GM10248 (cell line): ENCODE measurements around the gene CGA.
"Not testable (repeated sequence)": the region's sequence is repeated elsewhere in the genome, so short reads cannot be mapped to it uniquely, and the experiment has no call there.

Source experiments
- CTCF ChIA-PET: fragments of 300-600 bp; sonication (Branson Sonifier 250); formaldehyde crosslinking; extraction: SDS; loops from one replicate; lab custom pipeline; 2021; ENCODE audit warnings: antibody characterized with exemption; lab: Yijun Ruan, JAX
- POLR2A ChIA-PET: fragments of 350-650 bp; sonication (Branson Sonifier 250); formaldehyde crosslinking; extraction: SDS; loops from one replicate; lab custom pipeline; 2020; ENCODE audit warnings: antibody characterized with exemption; lab: Yijun Ruan, JAX
- DNase-seq: peaks from one replicate; pipeline ENCODE4 v3.0.0; 2012; ENCODE audit errors: extremely low spot score
- TF ChIP-seq, protein P1 (sequence below): IDR thresholded peaks from 2 replicates; pipeline ENCODE4 v1.5.1; 2012; ENCODE audit warnings: mild to moderate bottlenecking, low read depth; ENCODE audit errors: extremely low read depth, missing control alignments, control extremely low read depth

The CGA gene

DNA sequence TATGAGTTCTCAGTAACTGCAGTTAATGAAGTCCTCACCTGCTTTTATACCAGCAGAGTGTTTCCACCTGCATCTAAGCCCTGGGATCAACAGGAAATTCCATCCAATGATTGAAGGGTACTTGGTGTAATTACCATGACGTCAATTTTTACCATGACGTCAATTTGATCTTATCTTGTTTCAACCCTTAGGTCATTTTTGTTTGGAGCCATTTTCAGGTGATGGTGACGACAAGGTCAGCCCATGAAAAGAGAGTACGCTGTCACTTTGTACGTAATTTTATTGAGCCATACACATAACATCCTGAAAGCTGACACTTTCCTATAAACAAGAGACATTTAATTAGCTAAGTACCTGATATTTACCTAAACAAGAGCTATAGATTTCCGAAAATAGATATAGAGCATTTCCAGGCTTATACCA, at the start of gene CGA:
Gene CGA (minus strand): TSS at position 20 of the 423 bp plus-strand sequence. CDS start 6,906 bp downstream, outside the sequence.
- ChIA-PET CTCF (interaction anchor here (1.0 to 3.1 kb wide), 6 partner anchors 10 to 32 kb away, joined by 3 to 31 read pairs (median 5); no protein-coding TSS in a partner anchor), POLR2A (no interaction called here)
- TF ChIP-seq, protein P1, sequence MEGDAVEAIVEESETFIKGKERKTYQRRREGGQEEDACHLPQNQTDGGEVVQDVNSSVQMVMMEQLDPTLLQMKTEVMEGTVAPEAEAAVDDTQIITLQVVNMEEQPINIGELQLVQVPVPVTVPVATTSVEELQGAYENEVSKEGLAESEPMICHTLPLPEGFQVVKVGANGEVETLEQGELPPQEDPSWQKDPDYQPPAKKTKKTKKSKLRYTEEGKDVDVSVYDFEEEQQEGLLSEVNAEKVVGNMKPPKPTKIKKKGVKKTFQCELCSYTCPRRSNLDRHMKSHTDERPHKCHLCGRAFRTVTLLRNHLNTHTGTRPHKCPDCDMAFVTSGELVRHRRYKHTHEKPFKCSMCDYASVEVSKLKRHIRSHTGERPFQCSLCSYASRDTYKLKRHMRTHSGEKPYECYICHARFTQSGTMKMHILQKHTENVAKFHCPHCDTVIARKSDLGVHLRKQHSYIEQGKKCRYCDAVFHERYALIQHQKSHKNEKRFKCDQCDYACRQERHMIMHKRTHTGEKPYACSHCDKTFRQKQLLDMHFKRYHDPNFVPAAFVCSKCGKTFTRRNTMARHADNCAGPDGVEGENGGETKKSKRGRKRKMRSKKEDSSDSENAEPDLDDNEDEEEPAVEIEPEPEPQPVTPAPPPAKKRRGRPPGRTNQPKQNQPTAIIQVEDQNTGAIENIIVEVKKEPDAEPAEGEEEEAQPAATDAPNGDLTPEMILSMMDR = no peak
- DNase-seq = no peak

DNA sequence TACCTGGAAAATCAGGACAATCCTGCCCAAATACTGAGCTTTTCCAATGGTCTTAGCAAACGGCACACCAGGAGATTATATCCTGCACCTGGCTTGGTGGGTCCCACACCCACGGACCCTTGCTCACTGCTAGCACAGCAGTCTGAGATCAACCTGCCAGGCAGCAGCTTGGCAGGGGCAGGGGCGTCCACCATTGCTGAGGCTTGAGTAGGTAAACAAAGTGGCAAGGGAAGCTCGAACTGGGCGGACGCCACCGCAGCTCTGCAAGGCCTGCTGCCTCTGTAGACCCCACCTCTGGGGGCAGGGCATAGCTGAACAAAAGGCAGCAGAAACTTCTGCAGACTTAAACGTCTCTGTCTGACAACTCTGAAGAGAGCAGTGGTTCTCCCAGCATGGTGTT, 45.0 kb upstream of the CGA start:
- DNase-seq, POLR2A ChIA-PET: not testable (repeated sequence)
- CTCF ChIA-PET = interaction anchor here (0.9 to 4.1 kb wide), 22 partner anchors 8 to 432 kb away, joined by 3 to 24 read pairs (median 3); partner anchors contain the start of gene C6orf163

GRCh38 chr6:87139236-87139635, 44.3 kb upstream of the CGA start:
- ChIA-PET POLR2A (no interaction called here), CTCF (interaction anchor here (0.9 to 4.1 kb wide), 24 partner anchors 9 to 997 kb away, joined by 3 to 24 read pairs (median 4); partner anchors contain the start of gene C6orf163)
- TF ChIP-seq, protein P1 = peak; percentile 71
- peak; percentile 66 for DNase-seq

DNA sequence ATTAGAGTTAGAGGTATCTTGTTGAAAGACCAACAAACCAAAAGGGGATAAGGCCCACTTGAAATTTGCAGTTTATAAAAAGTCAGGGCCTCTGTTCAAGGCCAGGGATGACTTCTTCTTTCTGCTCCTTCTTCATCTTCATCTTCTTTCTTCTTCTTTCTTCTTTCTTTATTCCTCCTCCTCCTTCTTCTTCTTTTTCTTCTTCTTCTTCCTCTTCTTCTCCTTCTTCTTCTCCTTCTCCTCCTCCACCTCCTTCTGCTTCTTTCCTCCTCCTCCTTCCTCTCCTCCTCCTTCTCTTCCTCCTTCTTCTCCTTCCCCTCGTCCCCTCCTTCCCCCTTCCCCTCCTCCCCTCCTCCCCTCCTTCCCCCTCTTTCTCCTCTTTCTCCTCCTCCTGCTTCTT, 42.1 kb upstream of the CGA start:
- TF ChIP-seq, protein P1 = no peak
- ChIA-PET POLR2A (no interaction called here), CTCF (interaction anchor here (1.1 to 4.1 kb wide), 6 partner anchors 9 to 257 kb away, joined by 3 to 24 read pairs (median 4); no protein-coding TSS in a partner anchor)
- no peak for DNase-seq

GRCh38 chr6:87127737-87128136, 32.8 kb upstream of the CGA start:
- POLR2A ChIA-PET = no interaction called here
- TF ChIP-seq, protein P1 = no peak
- DNase-seq = no peak
- CTCF ChIA-PET = interaction anchor here (1.2 kb wide), 1 partner anchor 47 kb away, joined by 3 read pairs; no protein-coding TSS in a partner anchor

DNA sequence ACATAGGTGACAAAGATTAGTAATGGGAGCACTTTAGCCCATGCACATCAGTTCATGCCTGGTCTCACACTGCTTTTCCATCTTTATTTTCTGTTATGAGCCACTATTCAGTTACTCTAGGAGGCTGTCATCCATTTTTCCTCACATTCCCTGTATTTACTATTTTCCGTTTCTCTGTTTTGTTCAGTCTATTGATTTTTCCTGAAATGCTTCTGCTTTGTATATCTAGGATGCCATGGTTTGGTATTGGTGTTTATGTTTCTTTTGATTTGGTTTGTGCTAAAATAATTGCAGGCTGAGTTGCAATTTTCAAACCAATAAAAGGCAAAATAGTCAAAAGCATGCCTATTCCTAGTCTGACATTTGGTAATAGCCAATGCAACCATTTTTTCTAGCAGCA, 31.6 kb upstream of the CGA start:
- CTCF ChIA-PET = interaction anchor here (0.9 to 1.4 kb wide), 3 partner anchors 12 to 40 kb away, joined by 3 read pairs; no protein-coding TSS in a partner anchor
- TF ChIP-seq, protein P1 = no peak
- POLR2A ChIA-PET = no interaction called here
- DNase-seq = no peak

DNA sequence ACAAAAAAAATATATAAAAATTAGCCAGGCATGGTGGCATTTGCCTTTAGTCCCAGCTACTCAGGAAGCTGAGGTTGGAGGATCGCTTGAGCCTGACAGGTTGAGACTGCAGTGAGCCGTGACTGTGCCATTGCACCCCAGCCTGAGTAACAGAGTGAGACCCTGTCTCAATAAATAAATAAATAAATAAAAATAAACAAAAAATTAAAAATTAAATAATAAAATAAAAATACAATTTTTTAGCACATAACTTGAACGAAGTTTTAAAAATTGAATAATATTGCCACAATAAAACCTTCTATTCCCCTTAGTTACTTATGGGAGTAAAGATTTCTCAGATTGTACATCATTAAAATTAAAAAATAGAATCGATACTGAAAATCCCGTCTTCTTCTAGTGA, 29.2 kb upstream of the CGA start:
- TF ChIP-seq, protein P1 = no peak
- ChIA-PET POLR2A (no interaction called here), CTCF (no interaction called here)
- no peak for DNase-seq
